Stimulated activated CD8-positive, alpha-beta memory T cell treated with anti-CD3 and anti-CD28 coated beads, Interleukin-7, amount 100 ng/mL, for 1 hour (primary cell): ENCODE data around the gene FANCI.
"Not testable (repeated sequence)": the region's sequence is repeated elsewhere in the genome, so short reads cannot be mapped to it uniquely, and the experiment has no call there.

Source experiments
- DNase-seq, 2 donors: peaks; one replicate each; pipeline ENCODE4 v3.0.0-alpha.2; 2020; ENCODE audit warnings: low read depth in 2 of 2

Gene FANCI

GRCh38 chr15:89225588-89225987 is 18.2 kb upstream of the FANCI start:
- DNase-seq = no peak

- no peak for DNase-seq
These were observed 17.2 kb upstream of the FANCI start for GRCh38 chr15:89226359-89227221.

- no peak for DNase-seq
These were observed 16.4 kb upstream of the FANCI start for GRCh38 chr15:89227425-89227824.

- no peak for DNase-seq
These were observed 13.5 kb upstream of the FANCI start for GRCh38 chr15:89230277-89230676.

GRCh38 chr15:89231832-89232231 is 11.9 kb upstream of the FANCI start:
- DNase-seq = no peak

GRCh38 chr15:89239883-89240810 is 3.6 kb upstream of the FANCI start:
- DNase-seq = not testable (repeated sequence)

GRCh38 chr15:89243046-89243690 is 611 bp upstream of the FANCI start:
- no peak for DNase-seq

- no peak for DNase-seq
These were observed 760 bp downstream of the FANCI start for GRCh38 chr15:89244574-89244903.

GRCh38 chr15:89247446-89247845 is 3.7 kb downstream of the FANCI start:
- no peak for DNase-seq

- no peak for DNase-seq
These were observed 4.8 kb downstream of the FANCI start for GRCh38 chr15:89248584-89248983.

- not testable (repeated sequence) for DNase-seq
These were observed 6.4 kb downstream of the FANCI start for GRCh38 chr15:89250142-89250541.

GRCh38 chr15:89277281-89277680 is 33.5 kb downstream of the FANCI start:
- not testable (repeated sequence) for DNase-seq

GRCh38 chr15:89278307-89278706 is 34.5 kb downstream of the FANCI start:
- no peak for DNase-seq

GRCh38 chr15:89282631-89283030 is 38.9 kb downstream of the FANCI start:
- no peak for DNase-seq

- DNase-seq = no peak
These were observed 39.4 kb downstream of the FANCI start for GRCh38 chr15:89283201-89283600.

- no peak for DNase-seq
These were observed 48.2 kb downstream of the FANCI start for GRCh38 chr15:89291934-89292438.

GRCh38 chr15:89293012-89293411 is 49.2 kb downstream of the FANCI start:
- no peak for DNase-seq

GRCh38 chr15:89299896-89300295 is 56.1 kb downstream of the FANCI start:
- DNase-seq = no peak

GRCh38 chr15:89301304-89302089 is 57.7 kb downstream of the FANCI start:
- DNase-seq = no peak

- DNase-seq = no peak
These were observed 60.2 kb downstream of the FANCI start for GRCh38 chr15:89303986-89304385.

GRCh38 chr15:89305395-89305794 is 61.6 kb downstream of the FANCI start:
- no peak for DNase-seq
